Liver (tissue), 9 donors: ENCODE results near the gene MANBA. TPM values are rescaled to one million over a fixed set of nuclear protein-coding genes. Genes with fewer than 3 reads are reported as not detected.

ENCODE experiments used
- DNase-seq: peaks from one replicate; pipeline ENCODE4 v3.0.0-alpha.2; 2017; ENCODE audit warnings: low spot score
- H3K27ac ChIP-seq, 2 donors: one replicate each; pipeline ENCODE4 v1.7.0; 2013; ENCODE audit warnings: inconsistent platforms in 2 of 2, low read length in 2 of 2, control low read depth in 1 of 2, low read depth in 1 of 2, mild to moderate bottlenecking in 1 of 2
- H3K27me3 ChIP-seq, 4 donors: one replicate each; pipeline versions ENCODE4 v1.6.1 to v1.7.0; 2013; ENCODE audit warnings: low read length in 3 of 4, inconsistent platforms in 1 of 4, mild to moderate bottlenecking in 1 of 4, moderate library complexity in 1 of 4; ENCODE audit not compliant: control insufficient read depth in 4 of 4, insufficient read depth in 4 of 4
- H3K36me3 ChIP-seq, 4 donors: one replicate each; pipeline versions ENCODE4 v1.6.1 to v1.7.0; 2013; ENCODE audit warnings: low read length in 3 of 4, mild to moderate bottlenecking in 3 of 4, low read depth in 1 of 4, moderate library complexity in 1 of 4; ENCODE audit not compliant: control insufficient read depth in 4 of 4, insufficient read depth in 3 of 4
- H3K4me1 ChIP-seq, 4 donors: one replicate each; pipeline versions ENCODE4 v1.6.1 to v1.7.0; 2013; ENCODE audit warnings: low read length in 3 of 4, mild to moderate bottlenecking in 3 of 4, moderate library complexity in 1 of 4; ENCODE audit not compliant: control insufficient read depth in 4 of 4, insufficient read depth in 4 of 4
- H3K4me3 ChIP-seq, 3 donors: one replicate each; pipeline versions ENCODE4 v1.6.1 to v1.7.0; 2013; ENCODE audit warnings: low read length in 3 of 3, control low read depth in 1 of 3, low read depth in 1 of 3, mild to moderate bottlenecking in 1 of 3
- H3K9ac ChIP-seq, 2 donors: one replicate each; pipeline ENCODE4 v1.7.0; 2013; ENCODE audit warnings: low read length in 2 of 2, mild to moderate bottlenecking in 2 of 2, moderate library complexity in 2 of 2, control low read depth in 1 of 2, low read depth in 1 of 2
- H3K9me3 ChIP-seq, 4 donors: one replicate each; pipeline versions ENCODE4 v1.6.1 to v1.7.0; 2013; ENCODE audit warnings: low read length in 3 of 4; ENCODE audit not compliant: control insufficient read depth in 4 of 4
- FOXA1 ChIP-seq: IDR thresholded peaks from 2 replicates; pipeline ENCODE4 v1.6.1; 2016; ENCODE audit warnings: antibody characterized with exemption
- HNF4A ChIP-seq, 2 donors: conservative IDR thresholded peaks; 2 replicates each; pipeline ENCODE4 v1.6.1; 2016; ENCODE audit warnings: antibody characterized with exemption in 2 of 2, mild to moderate bottlenecking in 2 of 2
- HNF4G ChIP-seq: IDR thresholded peaks from 2 replicates; pipeline ENCODE4 v1.6.1; 2016; ENCODE audit warnings: antibody characterized with exemption
- JUND ChIP-seq, 2 donors: IDR thresholded peaks; 2 replicates each; pipeline ENCODE4 v1.6.1; 2016; ENCODE audit warnings: antibody characterized with exemption in 2 of 2
- MAX ChIP-seq: IDR thresholded peaks from 2 replicates; pipeline ENCODE4 v1.6.1; 2016; ENCODE audit warnings: antibody characterized with exemption
- REST ChIP-seq: IDR thresholded peaks from 2 replicates; pipeline ENCODE4 v1.6.1; 2016; ENCODE audit warnings: antibody characterized with exemption, mild to moderate bottlenecking
- RXRA ChIP-seq, 2 donors: IDR thresholded peaks; 2 replicates each; pipeline ENCODE4 v1.6.1; 2017 to 2018; ENCODE audit warnings: antibody characterized with exemption in 2 of 2, mild to moderate bottlenecking in 1 of 2
- ZBTB33 ChIP-seq: IDR thresholded peaks from 2 replicates; pipeline ENCODE4 v1.6.1; 2016; ENCODE audit warnings: antibody characterized with exemption
- WGBS: extraction: QIAGEN DNeasy Blood & Tissue Kit; methylation state at CpG from one replicate; pipeline ENCODE4 v1.1.7; 2013; 5-methylcytosine and 5-hydroxymethylcytosine counted together
- polyA plus RNA-seq, 2 donors: library from polyadenylated mRNA; stranded (reverse) in 1 of 2; unstranded in 1 of 2; fragments of 200-250 nt in 1 of 2; fragments of >200 nt in 1 of 2; fragmentation: Nextera tagmentation in 1 of 2; extraction: Ambion mirVana in 1 of 2; gene quantifications; one replicate each; pipeline versions ENCODE4 v1.2.1 to v1.2.3, GENCODE V29; 2013 to 2015
- total RNA-seq, 2 donors: library from RNA; depleted of rRNA; stranded (reverse); fragments of >200 nt; gene quantifications; one replicate each; pipeline ENCODE4 v1.2.3, GENCODE V29; 2014
- donor health status: healthy.
- donor health status: healthy.
- donor health status: healthy.
- donor health status: healthy.
- donor health status: healthy.

MANBA gene
- total and polyA plus RNA-seq, 4 donors = 7.1 to 24.2 (median 15.5) TPM

GRCh38 chr4:102799816-102800215 lies 39.0 kb upstream of the MANBA start:
- Histone ChIP-seq H3K4me1 (no peaks in the 10 kb centered on the region), H3K9ac (no peak overlapping the region), H3K36me3 (peaks cover 3 to 71% (median 53%) of the 10 kb centered on the region in 4 donors), H3K27ac (no peak overlapping the region), H3K4me3 (no peak overlapping the region), H3K9me3 (no peaks in the 10 kb centered on the region), H3K27me3 (no peaks in the 10 kb centered on the region)
- TF ChIP-seq REST (no peak), HNF4G (no peak)
- no peak for DNase-seq
- WGBS = 98% methylated on average over 2 of the region's 2 CpGs

- Histone ChIP-seq H3K9ac (no peak overlapping the region), H3K4me3 (no peak overlapping the region), H3K27me3 (no peaks in the 10 kb centered on the region), H3K36me3 (peaks cover 0 to 45% (median 37%) of the 10 kb centered on the region in 4 donors), H3K9me3 (no peaks in the 10 kb centered on the region), H3K4me1 (peaks cover 0 to 3% (median 0%) of the 10 kb centered on the region in 4 donors), H3K27ac (no peak overlapping the region)
- no peak for DNase-seq
- 93% methylated on average over 2 of the region's 2 CpGs for WGBS
- TF ChIP-seq HNF4G (no peak), JUND (IDR thresholded peaks at IDR 0.05) (no peak), REST (no peak), FOXA1 (no peak), RXRA (IDR thresholded peaks at IDR 0.05) (no peak), ZBTB33 (no peak), HNF4A (conservative IDR thresholded peaks at IDR 0.05) (no peak), MAX (no peak)
These were observed 34.2 kb upstream of the MANBA start for GRCh38 chr4:102794999-102795398.
